Activated CD4-positive, alpha-beta memory T cell treated with anti-CD3 and anti-CD28 coated beads, Interleukin-2, amount 10 ng/mL, durations not matched to agents 7 days and 5 days (primary cell): ENCODE results near the gene ARPP21. TPM values are rescaled to one million over a fixed set of nuclear protein-coding genes. Genes with fewer than 3 reads are reported as not detected.

Source experiments
- CTCF ChIA-PET: fragments of 350-600 bp; sonication (Branson Sonifier 250); formaldehyde crosslinking; loops from one replicate; lab custom pipeline; 2021; ENCODE audit warnings: antibody characterized with exemption, inconsistent platforms; lab: Charles Lee
- POLR2A ChIA-PET: fragments of 350-600 bp; sonication (Branson Sonifier 250); formaldehyde crosslinking; loops from one replicate; lab custom pipeline; 2021; ENCODE audit warnings: antibody characterized with exemption; lab: Charles Lee
- DNase-seq: peaks from one replicate; pipeline ENCODE4 v3.0.0-alpha.2; 2020
- H3K27ac Mint-ChIP-seq: one replicate; pipeline ENCODE4 v1.8.0; 2021; ENCODE audit warnings: mild to moderate bottlenecking, mixed read lengths
- H3K27me3 Mint-ChIP-seq: one replicate; pipeline ENCODE4 v1.8.0; 2021; ENCODE audit warnings: mixed read lengths
- H3K36me3 Mint-ChIP-seq: one replicate; pipeline ENCODE4 v1.8.0; 2021; ENCODE audit warnings: low read depth, mixed read lengths
- H3K4me1 Mint-ChIP-seq: one replicate; pipeline ENCODE4 v1.8.0; 2021; ENCODE audit warnings: mixed read lengths
- H3K4me3 Mint-ChIP-seq: one replicate; pipeline ENCODE4 v1.8.0; 2021; ENCODE audit warnings: mild to moderate bottlenecking, mixed read lengths
- H3K9me3 Mint-ChIP-seq: one replicate; pipeline ENCODE4 v1.8.0; 2021; ENCODE audit warnings: mixed read lengths
- total RNA-seq, 2 experiments: library from RNA; stranded (reverse); gene quantifications; one replicate each; pipeline ENCODE4 v1.2.3, GENCODE V29; 2021

ARPP21 gene
- total RNA-seq, 2 experiments from 2014 or later: not detected

DNA sequence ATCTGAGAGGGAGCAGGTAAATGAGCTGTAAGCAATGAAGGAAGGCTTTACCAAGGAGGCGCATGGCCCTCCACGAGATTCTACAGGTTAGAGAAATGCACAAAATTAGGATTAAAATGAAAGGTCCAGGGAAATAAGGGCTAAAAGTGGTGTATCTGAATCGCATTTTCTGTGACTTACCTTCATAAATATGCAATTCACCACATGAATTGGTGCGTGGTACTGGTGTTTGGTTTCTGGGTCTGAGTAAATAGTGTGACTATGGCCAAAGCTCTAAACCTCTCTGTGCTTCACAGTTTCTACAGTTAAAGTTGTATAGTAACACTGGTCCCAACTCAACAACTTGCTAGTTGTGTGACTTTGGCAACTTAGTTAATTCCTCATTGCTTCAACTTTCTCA, 8.1 kb downstream of the ARPP21 start:
- H3K27ac Mint-ChIP-seq: no peak overlapping the region
- no peaks in the 10 kb centered on the region for H3K4me1 Mint-ChIP-seq
- H3K4me3 Mint-ChIP-seq: no peak overlapping the region
- no peaks in the 10 kb centered on the region for H3K9me3 Mint-ChIP-seq
- no peaks in the 10 kb centered on the region for H3K27me3 Mint-ChIP-seq
- CTCF ChIA-PET: no interaction called here
- no peaks in the 10 kb centered on the region for H3K36me3 Mint-ChIP-seq
- DNase-seq: no peak
- POLR2A ChIA-PET: no interaction called here

DNA sequence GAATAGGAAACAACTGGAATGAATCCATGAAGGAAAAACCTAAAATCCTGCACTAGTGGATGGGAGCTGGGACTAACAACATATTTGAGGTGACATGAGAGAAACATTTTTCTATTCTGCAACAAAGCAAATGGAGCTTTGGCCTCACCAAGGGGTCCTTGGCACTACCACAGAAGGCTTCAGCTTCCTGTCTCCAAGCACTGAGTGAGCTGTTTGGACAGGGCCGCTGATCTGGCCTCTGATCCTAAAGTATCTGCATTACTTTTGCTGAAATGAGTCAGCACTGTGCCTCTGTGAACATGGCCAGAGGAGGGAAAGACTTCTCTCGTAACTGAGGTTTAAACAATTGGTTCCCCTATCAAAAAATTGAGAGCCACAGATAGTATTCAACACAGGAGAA, 9.0 kb downstream of the ARPP21 start:
- Mint-ChIP-seq H3K4me1 (no peaks in the 10 kb centered on the region), H3K9me3 (no peaks in the 10 kb centered on the region), H3K4me3 (no peak overlapping the region), H3K36me3 (no peaks in the 10 kb centered on the region), H3K27ac (no peak overlapping the region), H3K27me3 (no peaks in the 10 kb centered on the region)
- CTCF ChIA-PET: no interaction called here
- DNase-seq: no peak
- POLR2A ChIA-PET: no interaction called here

DNA sequence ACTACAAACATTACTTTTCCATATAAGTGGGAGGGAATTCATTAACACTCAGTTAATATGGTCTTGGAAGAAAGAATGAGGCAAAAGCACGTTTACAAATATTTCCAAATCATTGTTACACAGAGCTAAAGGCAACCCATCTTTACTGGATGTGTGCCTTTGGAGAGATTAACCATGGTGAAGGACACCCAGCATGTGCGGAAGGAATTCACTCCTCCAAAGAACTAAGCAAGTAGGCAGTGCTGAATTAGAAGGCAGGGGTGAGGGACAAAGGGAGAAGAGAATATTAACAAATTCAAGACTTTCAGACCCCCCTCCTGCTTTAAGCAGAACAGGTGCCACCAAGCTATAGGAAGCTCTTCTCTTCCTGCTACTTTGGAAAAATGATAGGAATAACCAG, 10.1 kb downstream of the ARPP21 start:
- no peak overlapping the region for H3K4me3 Mint-ChIP-seq
- no peaks in the 10 kb centered on the region for H3K4me1 Mint-ChIP-seq
- H3K9me3 Mint-ChIP-seq: no peaks in the 10 kb centered on the region
- DNase-seq: no peak
- ChIA-PET CTCF (interaction anchor here (0.6 kb wide), 1 partner anchor 39 kb away, joined by 3 read pairs; no protein-coding TSS in a partner anchor), POLR2A (no interaction called here)
- H3K27me3 Mint-ChIP-seq: no peaks in the 10 kb centered on the region
- no peak overlapping the region for H3K27ac Mint-ChIP-seq
- no peaks in the 10 kb centered on the region for H3K36me3 Mint-ChIP-seq

- POLR2A ChIA-PET: no interaction called here
- no peaks in the 10 kb centered on the region for H3K27me3 Mint-ChIP-seq
- H3K4me1 Mint-ChIP-seq: no peaks in the 10 kb centered on the region
- H3K27ac Mint-ChIP-seq: no peak overlapping the region
- CTCF ChIA-PET: no interaction called here
- no peaks in the 10 kb centered on the region for H3K9me3 Mint-ChIP-seq
- DNase-seq: no peak
- H3K4me3 Mint-ChIP-seq: no peak overlapping the region
- no peaks in the 10 kb centered on the region for H3K36me3 Mint-ChIP-seq
Measured at GRCh38 chr3:35651426-35651825, 12.1 kb downstream of the ARPP21 start.

- Mint-ChIP-seq H3K4me1 (no peaks in the 10 kb centered on the region), H3K36me3 (no peaks in the 10 kb centered on the region), H3K9me3 (no peaks in the 10 kb centered on the region), H3K27ac (no peak overlapping the region), H3K27me3 (no peaks in the 10 kb centered on the region), H3K4me3 (no peak overlapping the region)
- CTCF ChIA-PET: no interaction called here
- POLR2A ChIA-PET: no interaction called here
- no peak for DNase-seq
Measured at GRCh38 chr3:35651851-35652250, 12.5 kb downstream of the ARPP21 start.

GRCh38 chr3:35653347-35653746, 14.0 kb downstream of the ARPP21 start:
- no peak for DNase-seq
- ChIA-PET CTCF (no interaction called here), POLR2A (no interaction called here)
- Mint-ChIP-seq H3K9me3 (no peaks in the 10 kb centered on the region), H3K4me1 (no peaks in the 10 kb centered on the region), H3K27ac (no peak overlapping the region), H3K36me3 (no peaks in the 10 kb centered on the region), H3K4me3 (no peak overlapping the region), H3K27me3 (no peaks in the 10 kb centered on the region)

DNA sequence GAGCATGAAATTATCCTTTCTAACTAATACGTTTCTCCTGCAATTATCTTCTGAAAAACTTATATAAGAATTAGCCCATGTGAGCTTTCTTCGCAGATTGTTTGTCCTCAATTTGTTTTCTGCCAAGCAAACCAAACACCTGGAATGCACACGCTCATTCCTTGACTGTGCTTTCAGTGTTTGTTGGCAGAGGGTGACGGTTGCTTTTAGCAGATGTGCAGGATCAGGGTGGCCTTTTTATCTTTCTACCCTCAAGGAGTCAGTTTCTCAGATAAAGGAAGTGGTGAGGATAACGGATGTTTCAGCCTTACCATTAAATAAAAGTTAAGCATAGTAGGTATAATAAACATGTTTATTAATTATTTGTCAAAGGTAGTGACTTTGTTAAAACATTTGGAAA, 15.2 kb downstream of the ARPP21 start:
- Mint-ChIP-seq H3K4me1 (no peaks in the 10 kb centered on the region), H3K4me3 (no peak overlapping the region), H3K36me3 (no peaks in the 10 kb centered on the region), H3K27ac (no peak overlapping the region), H3K27me3 (no peaks in the 10 kb centered on the region), H3K9me3 (no peaks in the 10 kb centered on the region)
- CTCF ChIA-PET: interaction anchor here (0.6 kb wide), 1 partner anchor 1332 kb away, joined by 5 read pairs; no protein-coding TSS in a partner anchor
- POLR2A ChIA-PET: no interaction called here
- DNase-seq: no peak

GRCh38 chr3:35658686-35659085, 19.4 kb downstream of the ARPP21 start:
- Mint-ChIP-seq H3K4me3 (no peak overlapping the region), H3K27ac (no peak overlapping the region), H3K36me3 (no peaks in the 10 kb centered on the region), H3K4me1 (no peaks in the 10 kb centered on the region), H3K9me3 (no peaks in the 10 kb centered on the region), H3K27me3 (no peaks in the 10 kb centered on the region)
- DNase-seq: no peak
- CTCF ChIA-PET: no interaction called here
- POLR2A ChIA-PET: no interaction called here

- Mint-ChIP-seq H3K4me3 (no peak overlapping the region), H3K27ac (no peak overlapping the region), H3K36me3 (no peaks in the 10 kb centered on the region), H3K4me1 (no peaks in the 10 kb centered on the region), H3K9me3 (no peaks in the 10 kb centered on the region), H3K27me3 (no peaks in the 10 kb centered on the region)
- ChIA-PET POLR2A (no interaction called here), CTCF (no interaction called here)
- no peak for DNase-seq
Measured at GRCh38 chr3:35659768-35660167, 20.4 kb downstream of the ARPP21 start.

GRCh38 chr3:35663471-35663870, 24.1 kb downstream of the ARPP21 start:
- POLR2A ChIA-PET: no interaction called here

DNA sequence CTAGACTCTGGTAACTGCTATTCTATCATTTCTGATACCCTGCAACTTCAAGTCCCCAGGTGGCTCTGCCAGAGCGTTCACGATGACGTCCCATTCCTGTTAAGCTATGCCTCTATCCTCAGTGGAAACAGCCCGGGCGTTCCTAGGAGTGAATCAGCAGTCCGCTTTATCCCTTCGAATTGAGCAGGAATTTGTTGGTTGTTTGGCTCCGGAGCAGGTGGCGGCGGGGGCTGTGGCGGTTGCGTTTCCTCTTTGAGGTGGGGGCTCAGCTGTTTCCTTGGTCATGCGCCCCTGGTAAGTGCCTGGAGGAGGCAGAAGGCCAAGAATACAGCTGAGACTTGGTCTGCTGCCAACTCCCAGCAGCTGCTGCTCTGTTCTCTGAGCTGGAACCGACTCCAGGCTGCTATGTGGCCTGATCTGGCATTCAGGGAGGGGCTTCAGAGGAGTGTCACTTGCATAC, 25.2 kb downstream of the ARPP21 start:
- Mint-ChIP-seq H3K27me3 (no peaks in the 10 kb centered on the region), H3K27ac (no peak overlapping the region), H3K4me1 (no peaks in the 10 kb centered on the region), H3K4me3 (no peak overlapping the region), H3K36me3 (no peaks in the 10 kb centered on the region), H3K9me3 (no peaks in the 10 kb centered on the region)
- ChIA-PET CTCF (no interaction called here), POLR2A (no interaction called here)
- no peak for DNase-seq

More at GRCh38 chr3:35663471-35663870, 24.1 kb downstream of the ARPP21 start:
- Mint-ChIP-seq H3K27me3 (no peaks in the 10 kb centered on the region), H3K4me3 (no peak overlapping the region), H3K4me1 (no peaks in the 10 kb centered on the region), H3K27ac (no peak overlapping the region), H3K36me3 (no peaks in the 10 kb centered on the region), H3K9me3 (no peaks in the 10 kb centered on the region)
- CTCF ChIA-PET: no interaction called here
- DNase-seq: no peak

DNA sequence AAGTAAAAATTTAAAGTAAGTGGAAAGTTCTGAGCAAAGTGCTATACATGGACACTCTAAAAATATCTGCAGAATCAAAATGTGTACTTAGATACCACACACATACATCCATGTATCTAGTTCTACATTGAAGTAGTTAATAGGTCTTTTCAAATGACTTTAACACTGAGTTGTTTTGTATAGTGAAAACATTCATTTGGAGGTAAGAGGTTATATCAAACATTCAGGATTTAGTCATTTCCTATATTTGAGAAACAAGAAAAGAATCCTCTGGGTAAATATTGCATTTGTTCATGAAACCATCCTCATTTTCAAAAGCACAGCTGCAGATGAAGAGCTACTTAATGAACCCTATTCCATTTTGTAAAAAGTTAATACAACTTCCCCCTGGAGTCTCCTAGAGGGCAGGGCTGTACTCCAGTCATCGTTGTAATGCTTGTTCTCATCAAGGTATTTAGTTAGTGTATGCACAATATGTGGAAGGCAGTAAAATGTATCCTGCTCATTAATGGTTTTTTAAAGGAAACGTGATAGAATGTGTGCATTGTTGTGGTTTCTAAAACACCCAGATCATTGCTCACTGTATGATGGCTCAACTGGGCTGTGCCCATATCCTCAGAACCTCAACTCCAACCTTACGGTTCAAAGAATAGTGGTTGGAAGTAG, 26.2 kb downstream of the ARPP21 start:
- Mint-ChIP-seq H3K4me1 (no peaks in the 10 kb centered on the region), H3K4me3 (no peak overlapping the region), H3K27me3 (no peaks in the 10 kb centered on the region), H3K9me3 (no peaks in the 10 kb centered on the region), H3K36me3 (no peaks in the 10 kb centered on the region), H3K27ac (no peak overlapping the region)
- ChIA-PET CTCF (no interaction called here), POLR2A (no interaction called here)
- DNase-seq: no peak

DNA sequence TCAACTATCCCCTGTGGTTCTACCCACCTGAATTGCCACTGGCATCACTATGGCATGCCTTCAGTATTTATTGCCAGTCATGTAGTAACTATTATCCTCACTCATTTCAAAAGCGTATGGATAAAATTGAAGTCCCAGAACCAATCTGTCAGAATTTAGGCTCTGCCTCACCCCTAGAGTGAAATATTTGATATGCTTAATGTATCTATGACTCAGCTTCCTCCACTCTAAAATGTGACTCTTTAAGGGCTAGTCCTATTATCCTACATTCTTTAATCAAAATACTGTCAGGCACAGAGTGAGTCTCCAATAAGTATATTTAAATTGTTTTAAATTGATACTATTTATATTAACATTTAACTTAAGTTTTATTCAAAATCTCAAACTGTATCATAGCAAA, 27.6 kb downstream of the ARPP21 start:
- no peak overlapping the region for H3K4me3 Mint-ChIP-seq

DNA sequence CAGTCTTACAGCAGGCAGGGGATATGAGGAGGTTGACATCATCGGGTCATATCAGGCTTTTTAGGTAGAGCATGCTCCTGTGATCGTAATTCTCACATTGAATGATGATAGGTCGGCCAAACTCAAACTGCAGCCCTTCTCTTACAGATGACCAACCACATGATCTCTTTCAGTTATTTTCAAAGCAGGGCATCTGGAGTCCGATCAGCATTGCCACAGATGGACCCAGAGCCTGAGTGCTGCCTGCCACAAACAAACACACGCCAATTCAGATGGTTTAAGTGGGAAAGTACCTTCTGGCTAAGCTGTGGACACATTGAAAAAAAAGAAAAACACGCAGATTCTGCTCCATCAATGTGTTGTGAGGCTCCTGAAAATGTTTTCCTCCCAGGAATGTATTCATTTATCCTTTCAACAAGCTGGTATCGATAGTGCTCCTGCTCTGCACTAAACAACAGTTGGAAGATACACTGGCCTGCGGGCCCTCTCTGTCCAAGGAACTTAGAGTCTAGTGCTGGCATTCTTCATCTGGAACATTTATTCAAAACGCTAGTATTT, 31.2 kb downstream of the ARPP21 start:
- no peak overlapping the region for H3K27ac Mint-ChIP-seq
- no peak for DNase-seq
- H3K36me3 Mint-ChIP-seq: no peaks in the 10 kb centered on the region

More for the DNA sequence above, 27.6 kb downstream of the ARPP21 start:
- H3K36me3 Mint-ChIP-seq: no peaks in the 10 kb centered on the region
- H3K4me1 Mint-ChIP-seq: no peaks in the 10 kb centered on the region
- DNase-seq: no peak
- no peaks in the 10 kb centered on the region for H3K9me3 Mint-ChIP-seq
- CTCF ChIA-PET: no interaction called here
- no peaks in the 10 kb centered on the region for H3K27me3 Mint-ChIP-seq
- H3K27ac Mint-ChIP-seq: no peak overlapping the region
- POLR2A ChIA-PET: no interaction called here

More for the DNA sequence above, 31.2 kb downstream of the ARPP21 start:
- Mint-ChIP-seq H3K9me3 (no peaks in the 10 kb centered on the region), H3K27me3 (no peaks in the 10 kb centered on the region), H3K4me1 (no peaks in the 10 kb centered on the region), H3K4me3 (no peak overlapping the region)
- CTCF ChIA-PET: no interaction called here
- POLR2A ChIA-PET: interaction anchor here (0.6 kb wide), 1 partner anchor 124 kb away, joined by 3 read pairs; no protein-coding TSS in a partner anchor
